Fibroblast of lung (primary cell): ENCODE data around the gene KRT76.

Experiments
- EZH2 ChIP-seq: IDR thresholded peaks from 2 replicates; pipeline ENCODE4 v1.5.1; 2012; ENCODE audit warnings: low read length, control low read depth, mild to moderate bottlenecking; ENCODE audit errors: missing control alignments
- TF ChIP-seq, protein P1 (sequence below), 2 donors: IDR thresholded peaks in 1 of 2; conservative IDR thresholded peaks in 1 of 2; 1 replicate in 1 of 2; 2 replicates in 1 of 2; pipeline ENCODE4 v1.5.1; 2011 to 2012; ENCODE audit warnings: low read length in 2 of 2, control low read depth in 1 of 2, inconsistent platforms in 1 of 2, low read depth in 1 of 2, mild to moderate bottlenecking in 1 of 2

DNA sequence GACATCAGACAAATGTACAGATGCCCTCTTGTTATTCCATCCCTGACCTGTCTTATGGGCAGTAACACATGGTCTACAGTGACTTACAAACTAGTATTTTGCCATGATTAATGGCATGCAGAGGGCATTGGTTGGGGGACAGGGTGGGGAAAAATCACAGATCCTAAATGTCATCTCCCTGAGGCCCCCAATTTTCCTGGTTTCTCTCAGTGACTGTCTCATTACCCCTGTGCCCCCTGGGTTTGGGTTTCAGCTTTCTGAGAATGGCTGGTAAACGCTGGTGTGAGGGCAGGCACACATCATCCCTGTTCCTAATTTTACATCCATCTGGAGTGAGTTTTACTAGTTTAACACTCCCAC is 10.1 kb downstream of the KRT76 start:
- TF ChIP-seq, protein P1, sequence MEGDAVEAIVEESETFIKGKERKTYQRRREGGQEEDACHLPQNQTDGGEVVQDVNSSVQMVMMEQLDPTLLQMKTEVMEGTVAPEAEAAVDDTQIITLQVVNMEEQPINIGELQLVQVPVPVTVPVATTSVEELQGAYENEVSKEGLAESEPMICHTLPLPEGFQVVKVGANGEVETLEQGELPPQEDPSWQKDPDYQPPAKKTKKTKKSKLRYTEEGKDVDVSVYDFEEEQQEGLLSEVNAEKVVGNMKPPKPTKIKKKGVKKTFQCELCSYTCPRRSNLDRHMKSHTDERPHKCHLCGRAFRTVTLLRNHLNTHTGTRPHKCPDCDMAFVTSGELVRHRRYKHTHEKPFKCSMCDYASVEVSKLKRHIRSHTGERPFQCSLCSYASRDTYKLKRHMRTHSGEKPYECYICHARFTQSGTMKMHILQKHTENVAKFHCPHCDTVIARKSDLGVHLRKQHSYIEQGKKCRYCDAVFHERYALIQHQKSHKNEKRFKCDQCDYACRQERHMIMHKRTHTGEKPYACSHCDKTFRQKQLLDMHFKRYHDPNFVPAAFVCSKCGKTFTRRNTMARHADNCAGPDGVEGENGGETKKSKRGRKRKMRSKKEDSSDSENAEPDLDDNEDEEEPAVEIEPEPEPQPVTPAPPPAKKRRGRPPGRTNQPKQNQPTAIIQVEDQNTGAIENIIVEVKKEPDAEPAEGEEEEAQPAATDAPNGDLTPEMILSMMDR (conservative IDR thresholded peaks at IDR 0.05 in 1 of 2, IDR thresholded peaks at IDR 0.05 in 1 of 2; ENCODE audit: low read depth in 1 of 2, low read length in 2 of 2), result no peak
- TF ChIP-seq EZH2, result no peak
